GM18951 (cell line): ENCODE results near the gene TANC1.

Experiments
- POLR2A ChIP-seq: IDR thresholded peaks from 4 replicates; pipeline ENCODE4 v1.6.1; 2011; ENCODE audit warnings: mild to moderate bottlenecking; ENCODE audit not compliant: insufficient read length, insufficient read depth; ENCODE audit errors: extremely low read depth
- in situ Hi-C: fragments of 300-500 bp; cut with MboI; formaldehyde crosslinking; loops from one replicate; pipeline ENCODE4 v1.12.0; 2022; ENCODE audit warnings: low sequenced_read_pairs, mixed read lengths, inconsistent platforms; ENCODE audit not compliant: unreplicated experiment

Gene TANC1

GRCh38 chr2:158940356-158940755 lies 28.1 kb upstream of the TANC1 start:
- TF ChIP-seq POLR2A = no peak
- in situ Hi-C loops = no loop called here

DNA sequence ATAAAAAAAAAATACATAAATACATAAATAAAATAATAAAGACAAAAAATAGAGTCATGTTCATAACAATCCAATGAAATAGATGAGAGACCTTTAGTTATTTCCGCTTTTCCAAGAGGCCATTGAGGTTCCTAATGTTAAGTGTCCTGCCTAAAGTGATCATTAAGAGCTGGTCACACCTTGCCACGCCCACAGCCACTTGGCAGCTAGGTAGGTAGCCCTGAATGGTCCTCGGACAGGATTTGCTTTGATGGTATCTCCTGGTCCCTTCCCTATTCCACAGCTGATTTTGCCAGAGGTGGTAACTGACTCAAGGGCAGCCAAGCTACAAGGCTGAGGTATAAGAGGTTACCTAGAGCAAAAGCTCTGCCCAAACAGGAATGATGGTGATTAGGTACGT lies 24.5 kb upstream of the TANC1 start:
- TF ChIP-seq POLR2A = no peak
- in situ Hi-C loops = no loop called here

DNA sequence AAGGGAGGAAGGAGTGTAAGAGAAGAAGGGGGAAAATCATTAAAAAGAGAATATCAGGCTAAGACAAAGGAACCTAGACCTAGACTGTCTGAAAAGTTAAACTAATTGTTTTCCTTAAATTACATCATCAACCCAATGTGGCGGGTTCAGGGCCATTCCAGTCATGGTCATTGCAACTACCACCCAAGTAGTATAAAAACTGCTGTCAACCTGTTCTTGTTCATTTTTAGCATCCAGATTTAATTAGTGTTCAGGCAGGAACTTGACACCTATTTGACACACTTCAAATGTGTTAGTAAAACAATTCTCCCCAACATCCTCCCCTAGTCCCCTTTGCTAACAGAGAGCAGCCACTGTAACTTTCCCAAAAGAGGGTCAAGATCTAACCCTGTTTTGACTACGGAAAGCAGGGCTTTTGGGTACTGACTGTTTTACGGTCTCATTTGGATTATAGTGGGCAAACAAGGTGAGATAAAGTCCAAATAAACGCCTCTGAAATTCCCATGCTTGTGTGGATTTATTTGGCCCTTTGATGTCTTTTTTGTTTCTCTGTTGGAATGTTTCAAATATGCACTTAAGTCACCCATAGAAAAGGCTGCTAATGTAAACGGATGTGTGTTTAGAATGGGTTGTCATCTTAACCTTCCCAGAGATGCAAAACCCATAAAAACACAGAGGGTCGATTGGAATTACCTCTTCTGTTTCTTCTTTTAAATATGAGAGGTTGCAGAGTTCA lies 19.3 kb upstream of the TANC1 start:
- no peak for TF ChIP-seq POLR2A
- in situ Hi-C loops = no loop called here

DNA sequence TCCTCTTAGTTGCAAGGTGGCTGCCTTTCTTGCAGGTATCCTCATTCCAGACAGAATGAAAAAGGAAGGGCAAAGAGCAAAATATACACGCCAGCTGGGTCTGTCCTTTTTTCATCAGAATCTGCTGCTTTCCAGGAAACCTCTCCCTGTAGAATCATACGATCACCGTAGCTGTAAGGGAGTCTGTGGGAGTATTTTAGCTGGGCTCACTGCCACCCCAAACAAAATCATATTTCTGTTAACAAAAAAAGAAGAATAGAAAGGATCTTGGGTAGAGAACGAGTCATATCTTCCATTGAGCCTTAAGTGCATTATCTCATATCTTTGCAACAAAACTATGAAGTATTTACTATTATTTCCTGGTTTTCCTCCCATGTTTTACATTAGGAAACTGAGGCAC lies 15.0 kb upstream of the TANC1 start:
- no peak for TF ChIP-seq POLR2A
- in situ Hi-C loops = no loop called here

GRCh38 chr2:158953926-158954763 lies 14.3 kb upstream of the TANC1 start:
- TF ChIP-seq POLR2A = no peak
- in situ Hi-C loops = no loop called here

GRCh38 chr2:158955842-158956365 lies 12.5 kb upstream of the TANC1 start:
- in situ Hi-C loops = no loop called here
- no peak for TF ChIP-seq POLR2A

- in situ Hi-C loops = no loop called here
- no peak for TF ChIP-seq POLR2A
Observed at GRCh38 chr2:158958365-158958764, 10.1 kb upstream of the TANC1 start.

DNA sequence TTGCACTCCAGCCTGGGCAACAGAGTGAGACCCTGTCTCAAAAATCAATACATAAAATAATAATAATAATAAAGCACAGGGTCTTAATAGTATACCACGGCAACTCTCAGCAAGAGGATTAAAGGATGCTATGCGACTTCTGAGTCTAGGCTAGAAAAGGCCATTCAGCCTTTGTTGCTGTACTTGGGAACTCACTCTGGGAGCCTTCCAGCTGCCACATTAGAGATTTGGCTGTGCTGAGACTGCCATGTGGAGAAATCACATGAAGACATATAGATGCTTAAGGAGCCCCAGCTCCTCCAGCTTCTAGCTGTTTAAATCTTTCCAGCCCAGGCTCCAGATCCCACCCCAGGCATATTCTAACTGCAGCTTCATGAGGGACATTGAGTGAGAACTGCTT lies 8.2 kb upstream of the TANC1 start:
- no peak for TF ChIP-seq POLR2A
- in situ Hi-C loops = no loop called here

- no peak for TF ChIP-seq POLR2A
- in situ Hi-C loops = no loop called here
Observed at GRCh38 chr2:158962074-158962473, 6.4 kb upstream of the TANC1 start.

DNA sequence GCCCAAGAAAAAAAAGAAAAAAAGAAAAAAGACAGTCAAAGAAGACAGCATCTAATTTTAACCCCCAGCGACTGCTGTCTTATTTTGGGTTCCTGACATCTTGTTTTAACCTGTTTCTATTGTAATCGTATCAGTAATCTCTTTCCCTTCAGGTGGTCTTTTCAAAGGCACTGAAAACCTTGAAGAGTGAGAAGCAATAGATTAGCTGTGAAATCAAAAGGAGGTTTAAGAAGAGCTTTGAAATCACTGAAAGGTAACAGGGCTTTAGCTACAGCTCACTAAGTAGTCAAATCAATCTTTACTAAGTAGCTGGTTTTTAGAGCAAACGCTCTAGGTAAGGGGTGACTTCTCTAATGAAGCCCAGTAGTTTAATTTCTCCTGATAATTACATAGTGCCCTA lies 5.4 kb upstream of the TANC1 start:
- TF ChIP-seq POLR2A = no peak

GRCh38 chr2:158965107-158965506 lies 3.3 kb upstream of the TANC1 start:
- in situ Hi-C loops = no loop called here
- no peak for TF ChIP-seq POLR2A

More for the DNA sequence above, 5.4 kb upstream of the TANC1 start:
- in situ Hi-C loops = no loop called here

GRCh38 chr2:158965641-158966040 lies 2.8 kb upstream of the TANC1 start:
- TF ChIP-seq POLR2A = no peak
- in situ Hi-C loops = no loop called here

DNA sequence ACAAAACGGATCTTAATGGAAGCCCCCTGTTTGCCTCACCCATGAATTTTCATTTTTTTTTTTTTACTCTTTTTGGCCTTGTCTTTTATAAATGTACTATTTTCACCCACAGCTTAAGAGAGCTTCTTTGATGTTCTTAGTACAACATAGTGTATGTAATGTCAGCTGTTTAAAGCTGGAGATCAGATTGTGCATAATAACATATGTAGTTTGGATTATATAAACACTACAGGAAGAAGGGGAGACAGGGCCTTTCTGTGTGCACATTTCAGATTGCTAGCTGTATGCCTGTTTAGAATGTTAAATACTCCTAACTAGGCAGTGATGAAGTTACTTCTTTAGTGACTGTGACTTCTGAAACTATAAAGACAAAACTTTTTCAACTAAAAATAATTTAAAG lies 2.1 kb upstream of the TANC1 start:
- in situ Hi-C loops = no loop called here
- TF ChIP-seq POLR2A = no peak
